Measurements from ENCODE around the gene PLA2G2F.

DNA sequence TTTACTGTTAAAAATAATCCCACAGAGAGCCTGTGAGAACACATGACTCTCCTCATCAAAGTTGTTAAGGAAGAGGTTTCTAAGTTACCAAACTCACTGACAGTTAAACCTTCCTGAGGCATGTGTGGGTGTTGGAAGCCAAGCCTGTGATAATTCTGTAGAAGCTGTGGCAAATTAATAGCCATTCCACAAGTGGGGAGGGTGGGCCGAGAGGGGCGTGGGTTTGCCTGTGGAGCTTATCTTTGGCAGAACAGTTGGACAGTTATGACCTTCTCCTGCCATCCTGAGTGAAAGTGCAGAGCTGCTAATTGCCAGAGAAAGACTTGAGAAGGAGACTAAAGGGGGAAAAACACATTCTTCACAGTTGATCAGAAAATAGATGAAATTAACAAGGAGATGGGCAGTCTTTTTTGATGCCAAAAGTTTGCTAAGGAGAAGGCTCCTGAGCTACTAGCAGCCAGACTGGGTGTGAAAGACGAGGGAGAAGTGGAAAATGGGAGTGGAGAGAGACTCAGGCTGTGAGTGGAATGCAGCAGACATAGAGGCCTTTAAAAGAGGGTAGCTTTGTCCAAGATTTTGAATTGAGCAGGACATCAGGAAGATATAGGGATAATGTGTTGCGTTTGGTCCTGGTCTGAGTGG, 48.8 kb downstream of the PLA2G2F start:
- TF ChIP-seq, protein P1, sequence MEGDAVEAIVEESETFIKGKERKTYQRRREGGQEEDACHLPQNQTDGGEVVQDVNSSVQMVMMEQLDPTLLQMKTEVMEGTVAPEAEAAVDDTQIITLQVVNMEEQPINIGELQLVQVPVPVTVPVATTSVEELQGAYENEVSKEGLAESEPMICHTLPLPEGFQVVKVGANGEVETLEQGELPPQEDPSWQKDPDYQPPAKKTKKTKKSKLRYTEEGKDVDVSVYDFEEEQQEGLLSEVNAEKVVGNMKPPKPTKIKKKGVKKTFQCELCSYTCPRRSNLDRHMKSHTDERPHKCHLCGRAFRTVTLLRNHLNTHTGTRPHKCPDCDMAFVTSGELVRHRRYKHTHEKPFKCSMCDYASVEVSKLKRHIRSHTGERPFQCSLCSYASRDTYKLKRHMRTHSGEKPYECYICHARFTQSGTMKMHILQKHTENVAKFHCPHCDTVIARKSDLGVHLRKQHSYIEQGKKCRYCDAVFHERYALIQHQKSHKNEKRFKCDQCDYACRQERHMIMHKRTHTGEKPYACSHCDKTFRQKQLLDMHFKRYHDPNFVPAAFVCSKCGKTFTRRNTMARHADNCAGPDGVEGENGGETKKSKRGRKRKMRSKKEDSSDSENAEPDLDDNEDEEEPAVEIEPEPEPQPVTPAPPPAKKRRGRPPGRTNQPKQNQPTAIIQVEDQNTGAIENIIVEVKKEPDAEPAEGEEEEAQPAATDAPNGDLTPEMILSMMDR (IDR thresholded peaks at IDR 0.05; ENCODE audit: low read depth, low read length, poor library complexity, severe bottlenecking): no peak
- no peak for TF ChIP-seq EZH2phosphoT487 (IDR thresholded peaks at IDR 0.05; ENCODE audit: borderline replicate concordance, low read length)
